Activated CD8-positive, alpha-beta memory T cell treated with anti-CD3 and anti-CD28 coated beads, Interleukin-2, amount 10 ng/mL, durations not matched to agents 7 days and 5 days (primary cell): ENCODE data around the gene A4GNT. TPM values are rescaled to one million over a fixed set of nuclear protein-coding genes. Genes with fewer than 3 reads are reported as not detected.

Source experiments
- ATAC-seq: fragments of 150-1000 bp; cut with Tn5 transposase; one replicate; pipeline ENCODE4 v1.10.0; 2021; ENCODE audit warnings: moderate library complexity
- CTCF ChIA-PET: fragments of 350-600 bp; sonication (Branson Sonifier 250); formaldehyde crosslinking; loops from one replicate; lab custom pipeline; 2021; ENCODE audit warnings: antibody characterized with exemption; lab: Charles Lee
- DNase-seq: peaks from one replicate; pipeline ENCODE4 v3.0.0-alpha.2; 2020
- H3K27ac Mint-ChIP-seq: one replicate; pipeline ENCODE4 v1.8.0; 2021; ENCODE audit warnings: mild to moderate bottlenecking, mixed read lengths
- H3K27me3 Mint-ChIP-seq: one replicate; pipeline ENCODE4 v1.8.0; 2021; ENCODE audit warnings: mixed read lengths
- H3K36me3 Mint-ChIP-seq: one replicate; pipeline ENCODE4 v1.8.0; 2021; ENCODE audit warnings: mild to moderate bottlenecking, mixed read lengths
- H3K4me1 Mint-ChIP-seq: one replicate; pipeline ENCODE4 v1.8.0; 2021; ENCODE audit warnings: mixed read lengths
- H3K4me3 Mint-ChIP-seq: one replicate; pipeline ENCODE4 v1.8.0; 2021; ENCODE audit warnings: mild to moderate bottlenecking, moderate library complexity, mixed read lengths
- H3K9me3 Mint-ChIP-seq: one replicate; pipeline ENCODE4 v1.8.0; 2022; ENCODE audit warnings: low read depth, mixed read lengths
- total RNA-seq, 2 experiments: library from RNA; stranded (reverse); gene quantifications; one replicate each; pipeline ENCODE4 v1.2.3, GENCODE V29; 2021

A4GNT gene
- total RNA-seq, 2 experiments from 2014 or later: not detected

DNA sequence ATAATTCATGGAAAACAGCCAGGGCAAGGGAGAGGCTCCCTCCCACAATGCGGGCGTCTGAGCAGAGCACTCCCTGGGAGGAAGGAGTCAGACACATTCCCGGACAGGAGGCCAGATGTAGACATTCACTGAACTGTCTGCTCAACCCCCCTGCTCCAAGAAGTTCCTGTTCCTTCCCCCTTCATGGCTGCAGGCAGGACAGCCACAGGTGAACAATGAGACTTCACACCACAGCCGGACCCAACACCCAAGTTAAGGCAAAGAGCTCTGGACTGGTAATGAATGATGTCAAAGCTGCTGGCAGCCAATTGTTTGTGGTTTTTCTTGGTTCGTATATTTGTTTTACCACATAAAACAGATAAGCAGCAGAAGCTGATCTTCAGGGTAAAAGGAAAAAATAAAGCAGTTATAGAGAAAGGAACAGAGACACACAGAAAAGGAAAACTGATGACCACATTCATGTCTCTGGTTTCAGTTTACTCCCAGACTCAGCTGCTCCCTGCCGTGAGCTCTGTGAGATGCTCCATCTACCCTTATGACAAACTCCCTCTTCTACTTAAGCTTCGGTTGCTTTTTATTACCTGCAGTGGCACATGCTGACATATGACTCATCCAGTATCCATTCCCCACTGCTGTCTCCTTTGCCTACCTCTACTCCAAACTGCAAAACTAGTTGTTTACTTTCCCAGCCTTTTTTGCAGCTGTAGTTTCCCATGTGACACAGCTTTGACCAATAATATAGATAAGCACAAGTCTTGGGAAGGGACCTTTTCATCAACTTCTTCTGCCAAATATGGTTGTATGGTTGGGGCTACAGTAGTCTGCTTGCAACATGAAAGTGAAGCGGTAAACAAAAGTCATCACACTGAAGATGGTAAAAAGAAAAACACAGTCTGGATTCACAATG is 49.9 kb downstream of the A4GNT start:
- H3K4me1 Mint-ChIP-seq: peaks cover 34% of the 10 kb centered on the region
- peaks cover 21% of the 10 kb centered on the region for H3K27me3 Mint-ChIP-seq
- peak; percentile 58 for DNase-seq
- no peaks in the 10 kb centered on the region for H3K9me3 Mint-ChIP-seq
- CTCF ChIA-PET: interaction anchor here (0.7 to 2.0 kb wide), 6 partner anchors 11 to 37 kb away, joined by 3 to 20 read pairs (median 6); no protein-coding TSS in a partner anchor
- peak overlapping the region; percentile 85 for H3K27ac Mint-ChIP-seq
- ATAC-seq: peak; percentile 77
- peaks cover 2% of the 10 kb centered on the region for H3K36me3 Mint-ChIP-seq
- H3K4me3 Mint-ChIP-seq: peak overlapping the region; percentile 70

- H3K4me3 Mint-ChIP-seq: no peak overlapping the region
- ATAC-seq (no peak), DNase-seq (no peak)
- H3K4me1 Mint-ChIP-seq: peaks cover 34% of the 10 kb centered on the region
- CTCF ChIA-PET: interaction anchor here (0.8 to 2.5 kb wide), 5 partner anchors 12 to 38 kb away, joined by 3 to 20 read pairs (median 8); no protein-coding TSS in a partner anchor
- peaks cover 2% of the 10 kb centered on the region for H3K36me3 Mint-ChIP-seq
- H3K9me3 Mint-ChIP-seq: no peaks in the 10 kb centered on the region
- H3K27ac Mint-ChIP-seq: peak overlapping the region; percentile 16
- peaks cover 13% of the 10 kb centered on the region for H3K27me3 Mint-ChIP-seq
These were observed 50.7 kb downstream of the A4GNT start for GRCh38 chr3:138081371-138082084.

DNA sequence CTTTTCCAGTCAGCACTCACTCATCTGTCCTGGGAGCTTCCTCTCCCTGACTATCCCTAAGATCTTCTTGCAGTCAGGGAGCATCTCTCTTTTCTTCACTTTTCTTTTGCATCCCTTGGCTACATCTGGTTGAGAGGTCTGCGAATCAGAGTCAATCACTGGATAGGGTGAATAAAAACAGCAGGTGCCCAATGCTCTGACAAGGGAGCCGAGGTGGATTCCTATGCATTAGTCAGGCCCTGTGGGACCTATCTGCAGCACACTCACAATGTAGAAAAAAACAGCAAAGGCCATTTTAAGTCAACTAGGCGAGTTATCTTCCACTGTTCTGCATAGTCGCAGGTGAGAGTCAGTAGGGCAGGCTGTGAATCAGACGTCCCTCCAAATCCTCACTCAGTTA is 52.3 kb downstream of the A4GNT start:
- Mint-ChIP-seq H3K36me3 (peaks cover 2% of the 10 kb centered on the region), H3K27me3 (peaks cover 13% of the 10 kb centered on the region), H3K4me1 (peaks cover 34% of the 10 kb centered on the region), H3K9me3 (no peaks in the 10 kb centered on the region), H3K27ac (no peak overlapping the region), H3K4me3 (no peak overlapping the region)
- CTCF ChIA-PET: interaction anchor here (0.8 to 2.5 kb wide), 2 partner anchors 10 to 39 kb away, joined by 3 to 8 read pairs; no protein-coding TSS in a partner anchor
- DNase-seq: no peak
- no peak for ATAC-seq

DNA sequence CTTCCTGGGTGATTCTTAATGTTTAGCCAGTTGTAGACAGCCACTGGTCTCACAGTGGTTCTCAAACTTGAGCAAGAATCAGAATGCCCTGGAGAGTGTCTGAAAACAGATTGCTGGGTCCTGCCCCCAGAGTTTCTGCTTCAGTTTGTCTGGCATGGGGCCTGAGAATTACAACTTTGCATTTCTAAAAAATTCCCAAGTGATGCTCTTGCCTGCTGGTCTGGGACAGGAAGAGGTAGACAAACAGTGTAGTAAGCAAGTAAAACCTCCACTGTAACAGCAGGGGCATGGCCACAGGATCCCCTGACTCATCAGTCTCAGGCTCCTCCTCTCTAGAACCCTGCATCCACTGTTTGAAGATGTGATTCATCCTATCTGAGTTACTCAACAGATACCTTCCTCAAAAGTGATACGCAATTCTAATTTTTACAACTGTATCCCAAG is 53.3 kb downstream of the A4GNT start:
- H3K4me3 Mint-ChIP-seq: no peak overlapping the region
- H3K4me1 Mint-ChIP-seq: peaks cover 32% of the 10 kb centered on the region
- DNase-seq: no peak
- ATAC-seq: no peak
- no peaks in the 10 kb centered on the region for H3K36me3 Mint-ChIP-seq
- H3K27me3 Mint-ChIP-seq: peaks cover 22% of the 10 kb centered on the region
- H3K9me3 Mint-ChIP-seq: no peaks in the 10 kb centered on the region
- H3K27ac Mint-ChIP-seq: no peak overlapping the region
- CTCF ChIA-PET: interaction anchor here (0.8 to 2.5 kb wide), 2 partner anchors 12 to 40 kb away, joined by 3 to 8 read pairs; no protein-coding TSS in a partner anchor

GRCh38 chr3:138078096-138078495 is 54.1 kb downstream of the A4GNT start:
- Mint-ChIP-seq H3K9me3 (no peaks in the 10 kb centered on the region), H3K27ac (no peak overlapping the region), H3K27me3 (peaks cover 30% of the 10 kb centered on the region), H3K4me1 (peaks cover 25% of the 10 kb centered on the region), H3K36me3 (no peaks in the 10 kb centered on the region), H3K4me3 (no peak overlapping the region)
- no peak for DNase-seq
- no peak for ATAC-seq
- CTCF ChIA-PET: interaction anchor here (0.8 kb wide), 1 partner anchor 11 kb away, joined by 3 read pairs; no protein-coding TSS in a partner anchor

Other genes with a start within 250 kb of the A4GNT start
- gene CLDN18, start 122.2 kb downstream of the A4GNT start, total RNA-seq: not detected
- under 1 TPM; 0.38 to 0.56 TPM for gene DZIP1L, start 16.8 kb downstream of the A4GNT start, total RNA-seq
- 10 to 100 TPM; 22.0 to 23.0 TPM for gene DBR1, start 42.5 kb upstream of the A4GNT start, total RNA-seq
- gene ARMC8, start 54.9 kb upstream of the A4GNT start, total RNA-seq: 10 to 100 TPM; 48.4 to 54.3 TPM
- not detected for gene NME9, start 197.5 kb upstream of the A4GNT start, total RNA-seq
- not detected for gene MRAS, start 216.2 kb upstream of the A4GNT start, total RNA-seq